ENCODE results near the gene ANKRD31.

DNA sequence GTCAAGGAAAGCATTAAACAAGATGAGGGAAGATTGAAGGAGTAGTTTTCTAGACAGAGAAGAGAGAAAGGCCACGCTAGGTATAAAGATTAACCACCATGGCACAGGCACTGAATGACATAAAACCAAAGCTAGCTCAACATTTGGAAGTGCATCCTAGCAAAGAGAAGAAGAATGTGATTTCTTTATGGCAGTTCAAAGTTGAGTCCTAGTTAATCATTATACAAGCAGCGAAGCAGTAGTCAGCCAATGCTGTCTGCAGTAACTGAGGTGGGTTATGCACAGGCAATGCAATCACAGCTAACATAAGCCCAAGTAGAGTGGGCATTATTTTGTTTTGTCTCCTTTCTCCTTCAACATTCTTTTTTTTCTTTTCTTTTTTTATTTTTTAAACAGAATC is 24.0 kb upstream of the ANKRD31 start:
- TF ChIP-seq, protein P1, sequence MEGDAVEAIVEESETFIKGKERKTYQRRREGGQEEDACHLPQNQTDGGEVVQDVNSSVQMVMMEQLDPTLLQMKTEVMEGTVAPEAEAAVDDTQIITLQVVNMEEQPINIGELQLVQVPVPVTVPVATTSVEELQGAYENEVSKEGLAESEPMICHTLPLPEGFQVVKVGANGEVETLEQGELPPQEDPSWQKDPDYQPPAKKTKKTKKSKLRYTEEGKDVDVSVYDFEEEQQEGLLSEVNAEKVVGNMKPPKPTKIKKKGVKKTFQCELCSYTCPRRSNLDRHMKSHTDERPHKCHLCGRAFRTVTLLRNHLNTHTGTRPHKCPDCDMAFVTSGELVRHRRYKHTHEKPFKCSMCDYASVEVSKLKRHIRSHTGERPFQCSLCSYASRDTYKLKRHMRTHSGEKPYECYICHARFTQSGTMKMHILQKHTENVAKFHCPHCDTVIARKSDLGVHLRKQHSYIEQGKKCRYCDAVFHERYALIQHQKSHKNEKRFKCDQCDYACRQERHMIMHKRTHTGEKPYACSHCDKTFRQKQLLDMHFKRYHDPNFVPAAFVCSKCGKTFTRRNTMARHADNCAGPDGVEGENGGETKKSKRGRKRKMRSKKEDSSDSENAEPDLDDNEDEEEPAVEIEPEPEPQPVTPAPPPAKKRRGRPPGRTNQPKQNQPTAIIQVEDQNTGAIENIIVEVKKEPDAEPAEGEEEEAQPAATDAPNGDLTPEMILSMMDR (IDR thresholded peaks at IDR 0.05; ENCODE audit: insufficient read depth, low read depth, low read length), result no peak
- TF ChIP-seq EZH2 (IDR thresholded peaks at IDR 0.05; ENCODE audit: insufficient read depth, low read length), result no peak

All from astrocyte (in vitro differentiated cells and primary cell).